CD4-positive, alpha-beta T cell (primary cell): ENCODE measurements around the gene SSH2. TPM values are rescaled to one million over a fixed set of nuclear protein-coding genes. Genes with fewer than 3 reads are reported as not detected.

Experiments used
- ATAC-seq: fragments of 200-7000 bp; cut with Tn5 transposase; one replicate; pipeline ENCODE4 v1.10.0; 2022; ENCODE audit warnings: mild to moderate bottlenecking; ENCODE audit not compliant: poor library complexity
- CTCF ChIA-PET: fragments of 350-600 bp; sonication (Branson Sonifier 250); formaldehyde crosslinking; loops from one replicate; lab custom pipeline; 2021; ENCODE audit warnings: antibody characterized with exemption, inconsistent platforms; lab: Charles Lee
- POLR2A ChIA-PET: fragments of 350-600 bp; sonication (Branson Sonifier 250); formaldehyde crosslinking; loops from one replicate; lab custom pipeline; 2021; ENCODE audit warnings: antibody characterized with exemption, inconsistent platforms; lab: Charles Lee
- DNase-seq, 14 experiments: peaks; one replicate each; pipeline ENCODE4 v3.0.0-alpha.2; 2013 to 2020; ENCODE audit warnings: mixed read lengths in 2 of 14
- H3K27ac ChIP-seq, 2 donors: one replicate each; pipeline versions ENCODE4 v1.5.1 to v1.7.0; 2013; ENCODE audit warnings: low read length in 2 of 2, low read depth in 1 of 2, mild to moderate bottlenecking in 1 of 2
- H3K27me3 ChIP-seq, 2 experiments: 1 replicate in 1 of 2; 2 replicates in 1 of 2; pipeline versions ENCODE4 v1.6.1 to v1.7.0; 2013; ENCODE audit warnings: low read length in 2 of 2, control low read depth in 1 of 2, mild to moderate bottlenecking in 1 of 2, moderate library complexity in 1 of 2; ENCODE audit not compliant: insufficient read depth in 2 of 2, control insufficient read depth in 1 of 2
- H3K36me3 ChIP-seq: one replicate; pipeline ENCODE4 v1.6.1; 2013; ENCODE audit warnings: low read length, control low read depth; ENCODE audit not compliant: insufficient read depth
- H3K4me1 ChIP-seq: one replicate; pipeline ENCODE4 v1.6.1; 2013; ENCODE audit warnings: low read length, control low read depth; ENCODE audit not compliant: insufficient read depth
- H3K4me3 ChIP-seq: one replicate; pipeline ENCODE4 v1.5.1; 2013; ENCODE audit warnings: mild to moderate bottlenecking, low read length, moderate library complexity
- H3K9me3 ChIP-seq, 2 experiments: 1 replicate in 1 of 2; 2 replicates in 1 of 2; pipeline versions ENCODE4 v1.6.1 to v1.7.0; 2013; ENCODE audit warnings: low read length in 2 of 2, mild to moderate bottlenecking in 2 of 2, control low read depth in 1 of 2, moderate library complexity in 1 of 2; ENCODE audit not compliant: control insufficient read depth in 1 of 2, insufficient read depth in 1 of 2
- H3K27ac Mint-ChIP-seq: one replicate; pipeline ENCODE4 v1.8.0; 2020; ENCODE audit warnings: mixed read lengths
- H3K27me3 Mint-ChIP-seq: one replicate; pipeline ENCODE4 v1.8.0; 2021; ENCODE audit warnings: mixed read lengths
- H3K36me3 Mint-ChIP-seq: one replicate; pipeline ENCODE4 v1.8.0; 2021; ENCODE audit warnings: low read depth, mixed read lengths
- H3K4me1 Mint-ChIP-seq: one replicate; pipeline ENCODE4 v1.8.0; 2021; ENCODE audit warnings: low read depth, mixed read lengths
- H3K4me3 Mint-ChIP-seq: one replicate; pipeline ENCODE4 v1.8.0; 2020; ENCODE audit warnings: mild to moderate bottlenecking, mixed read lengths
- H3K9me3 Mint-ChIP-seq: one replicate; pipeline ENCODE4 v1.8.0; 2020; ENCODE audit warnings: mixed read lengths
- CTCF ChIP-seq: fragments of 200-600 bp; IDR thresholded peaks from one replicate; pipeline ENCODE4 v1.8.0; 2022; ENCODE audit warnings: antibody characterized with exemption, mild to moderate bottlenecking
- intact Hi-C, 2 experiments: fragments of 100-400 bp; cut with DNase I in 1 of 2; cut with micrococcal nuclease in 1 of 2; formaldehyde crosslinking; loops; one replicate each; pipeline versions ENCODE4 v1.15.1 to v1.9.0; 2023 to 2025; cut with DNase I, micrococcal nuclease
- total RNA-seq, 174 experiments: library from RNA in 2 of 174; stranded (reverse) in 2 of 174; gene quantifications; one replicate each; pipeline ENCODE4 v1.2.3 and lab custom pipeline; 2021 to 2026

Gene SSH2
- total RNA-seq, 2 experiments from 2014 or later = 73.4 to 81.5 TPM

- Mint-ChIP-seq H3K9me3 (no peaks in the 10 kb centered on the region), H3K36me3 (no peaks in the 10 kb centered on the region), H3K27ac (no peak overlapping the region), H3K4me1 (peaks cover 18% of the 10 kb centered on the region), H3K4me3 (no peak overlapping the region), H3K27me3 (no peaks in the 10 kb centered on the region)
- H3K27ac ChIP-seq = no peak overlapping the region
- H3K27me3 ChIP-seq = no peaks in the 10 kb centered on the region
- DNase-seq = no peak
- TF ChIP-seq CTCF = no peak
- POLR2A ChIA-PET = no interaction called here
- CTCF ChIA-PET = no interaction called here
- H3K9me3 ChIP-seq = no peaks in the 10 kb centered on the region
- intact Hi-C loops = loop anchor here (5.0 to 10.0 kb wide), 3 partner anchors 46 to 324 kb away; partner anchors contain the start of genes ABHD15 (in 2 of the 2), TP53I13 (in 2 of the 2) and SSH2 (in 1 of the 2)
- no peak for ATAC-seq
- no peak overlapping the region for H3K4me3 ChIP-seq
- no peaks in the 10 kb centered on the region for H3K36me3 ChIP-seq
- H3K4me1 ChIP-seq = peaks cover 27% of the 10 kb centered on the region
Observed at GRCh38 chr17:29610395-29610794, 319.6 kb downstream of the SSH2 start.

- intact Hi-C loops = no loop called here
Observed at GRCh38 chr17:29608986-29609385, 321.0 kb downstream of the SSH2 start.

GRCh38 chr17:29607557-29608195 lies 322.4 kb downstream of the SSH2 start:
- no peaks in the 10 kb centered on the region for H3K9me3 Mint-ChIP-seq
- H3K36me3 Mint-ChIP-seq = no peaks in the 10 kb centered on the region
- Histone ChIP-seq H3K9me3 (no peaks in the 10 kb centered on the region), H3K27me3 (no peaks in the 10 kb centered on the region), H3K27ac (no peak overlapping the region), H3K36me3 (no peaks in the 10 kb centered on the region), H3K4me3 (no peak overlapping the region), H3K4me1 (no peaks in the 10 kb centered on the region)
- CTCF ChIA-PET = interaction anchor here (4.2 kb wide), 1 partner anchor 10 kb away, joined by 20 read pairs; no protein-coding TSS in a partner anchor
- no peak overlapping the region for H3K4me3 Mint-ChIP-seq
- intact Hi-C loops = no loop called here
- DNase-seq (no peak), ATAC-seq (no peak)
- POLR2A ChIA-PET = interaction anchor here (1.0 to 1.3 kb wide), 2 partner anchors 10 to 13 kb away, joined by 3 read pairs; no protein-coding TSS in a partner anchor
- no peak for TF ChIP-seq CTCF
- H3K27me3 Mint-ChIP-seq = no peaks in the 10 kb centered on the region
- no peaks in the 10 kb centered on the region for H3K4me1 Mint-ChIP-seq
- no peak overlapping the region for H3K27ac Mint-ChIP-seq

More at GRCh38 chr17:29608986-29609385, 321.0 kb downstream of the SSH2 start:
- no peaks in the 10 kb centered on the region for H3K36me3 ChIP-seq
- no peaks in the 10 kb centered on the region for H3K9me3 ChIP-seq
- H3K4me1 ChIP-seq = peaks cover 13% of the 10 kb centered on the region
- no peak overlapping the region for H3K27ac ChIP-seq
- no peaks in the 10 kb centered on the region for H3K27me3 Mint-ChIP-seq
- H3K27me3 ChIP-seq = no peaks in the 10 kb centered on the region
- H3K36me3 Mint-ChIP-seq = no peaks in the 10 kb centered on the region
- ATAC-seq = no peak
- H3K4me3 Mint-ChIP-seq = no peak overlapping the region
- no peak for DNase-seq
- H3K9me3 Mint-ChIP-seq = no peaks in the 10 kb centered on the region
- ChIA-PET CTCF (interaction anchor here (4.2 kb wide), 1 partner anchor 8 kb away, joined by 20 read pairs; no protein-coding TSS in a partner anchor), POLR2A (interaction anchor here (0.8 kb wide), 1 partner anchor 8 kb away, joined by 3 read pairs; no protein-coding TSS in a partner anchor)
- peaks cover 4% of the 10 kb centered on the region for H3K4me1 Mint-ChIP-seq
- no peak overlapping the region for H3K4me3 ChIP-seq
- no peak for TF ChIP-seq CTCF
- H3K27ac Mint-ChIP-seq = no peak overlapping the region
